Measurements from ENCODE around the gene PHYH.
"Not testable (repeated sequence)": the region's sequence is repeated elsewhere in the genome, so short reads cannot be mapped to it uniquely, and the experiment has no call there.

PHYH gene

GRCh38 chr10:13270877-13271551 is 28.9 kb downstream of the PHYH start:
- DNase-seq = no peak

- DNase-seq = no peak
These were observed 31.0 kb downstream of the PHYH start for GRCh38 chr10:13268841-13269240.

- no peak for DNase-seq
These were observed 31.6 kb downstream of the PHYH start for GRCh38 chr10:13268310-13268709.

- no peak for DNase-seq
These were observed 36.3 kb downstream of the PHYH start for GRCh38 chr10:13263591-13263990.

DNA sequence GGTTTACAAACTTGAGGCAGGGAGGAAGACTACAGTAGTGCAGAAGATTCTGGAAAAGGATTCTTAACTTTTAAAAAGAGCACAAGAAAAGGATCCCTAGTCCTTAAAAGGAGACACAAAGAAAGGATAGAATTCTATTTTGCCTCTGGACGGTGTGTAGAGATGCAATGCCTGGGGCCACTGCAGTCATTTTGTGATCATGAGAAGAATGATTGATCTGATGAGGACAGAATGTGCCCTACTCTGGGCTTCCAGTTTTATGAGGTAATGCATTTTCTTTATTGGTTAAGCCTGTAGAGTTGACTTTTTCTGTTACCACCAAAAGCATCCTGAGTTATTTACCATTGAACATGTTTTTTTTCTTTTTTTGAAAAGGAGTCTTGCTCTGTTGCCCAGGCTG is 37.4 kb downstream of the PHYH start:
- no peak for DNase-seq

- no peak for DNase-seq
These were observed 42.2 kb downstream of the PHYH start for GRCh38 chr10:13257621-13258140.

DNA sequence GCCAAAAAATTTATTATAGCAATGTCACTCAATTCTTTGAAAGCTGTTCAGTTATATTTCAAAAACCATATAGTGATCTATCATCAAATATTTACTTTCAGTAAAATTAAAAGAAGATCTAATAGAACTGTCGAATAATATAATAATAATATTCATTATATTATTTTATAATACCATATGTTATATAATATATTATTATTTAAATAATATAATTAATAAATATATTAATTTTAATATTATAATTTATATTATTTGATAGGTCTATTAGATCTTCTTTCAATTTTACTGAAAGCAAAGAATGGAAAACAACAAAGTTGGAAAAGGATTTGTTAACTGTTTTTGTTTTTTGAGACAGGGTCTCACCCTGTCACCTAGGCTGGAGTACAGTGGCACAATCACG is 43.2 kb downstream of the PHYH start:
- no peak for DNase-seq

- no peak for DNase-seq
These were observed 46.1 kb downstream of the PHYH start for GRCh38 chr10:13253726-13254125.

DNA sequence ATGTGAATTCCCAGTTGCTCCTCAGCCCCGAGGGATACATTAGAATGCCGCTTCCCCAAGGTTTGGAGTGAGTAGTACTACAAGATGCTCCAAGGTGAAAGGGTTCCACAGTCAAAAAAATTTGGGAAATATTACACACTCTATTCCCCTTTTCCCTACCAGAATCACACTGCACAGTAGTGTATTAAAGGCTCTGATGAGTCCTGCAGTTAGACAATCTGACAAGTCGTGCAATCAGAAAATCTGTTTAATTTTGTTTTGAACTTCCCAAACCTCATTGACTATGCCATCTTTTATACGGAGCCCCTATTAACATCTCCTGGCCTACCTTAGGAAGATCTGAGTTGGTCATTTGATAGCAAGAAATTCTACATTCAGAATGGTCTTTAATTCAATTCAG is 52.1 kb downstream of the PHYH start:
- DNase-seq = no peak

GRCh38 chr10:13247246-13247645 is 52.6 kb downstream of the PHYH start:
- DNase-seq = no peak

- DNase-seq = not testable (repeated sequence)
These were observed 57.6 kb downstream of the PHYH start for GRCh38 chr10:13242260-13242659.

GRCh38 chr10:13241613-13242012 is 58.3 kb downstream of the PHYH start:
- DNase-seq = no peak

GRCh38 chr10:13239923-13240322 is 59.9 kb downstream of the PHYH start:
- no peak for DNase-seq

GRCh38 chr10:13238271-13239077 is 61.4 kb downstream of the PHYH start:
- DNase-seq = no peak

DNA sequence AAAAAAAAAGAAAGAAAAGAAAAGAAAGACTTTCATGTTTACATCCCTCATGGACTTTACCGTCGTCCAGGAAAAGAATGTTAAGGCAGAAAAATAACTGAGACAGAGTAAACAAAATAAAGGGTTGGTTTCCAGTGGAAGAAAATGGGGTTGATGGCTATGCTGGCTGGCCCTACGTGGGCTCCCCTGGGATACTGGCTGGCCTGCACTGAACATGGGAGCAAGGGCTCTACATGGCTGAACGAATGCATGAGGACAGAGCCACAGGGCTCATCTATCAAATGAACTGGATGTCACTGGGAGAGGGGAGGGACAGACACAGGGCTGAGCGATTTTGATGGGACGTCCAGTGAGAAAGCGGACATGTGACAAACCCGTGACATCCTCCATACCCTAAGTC is 63.2 kb downstream of the PHYH start:
- DNase-seq = no peak

DNA sequence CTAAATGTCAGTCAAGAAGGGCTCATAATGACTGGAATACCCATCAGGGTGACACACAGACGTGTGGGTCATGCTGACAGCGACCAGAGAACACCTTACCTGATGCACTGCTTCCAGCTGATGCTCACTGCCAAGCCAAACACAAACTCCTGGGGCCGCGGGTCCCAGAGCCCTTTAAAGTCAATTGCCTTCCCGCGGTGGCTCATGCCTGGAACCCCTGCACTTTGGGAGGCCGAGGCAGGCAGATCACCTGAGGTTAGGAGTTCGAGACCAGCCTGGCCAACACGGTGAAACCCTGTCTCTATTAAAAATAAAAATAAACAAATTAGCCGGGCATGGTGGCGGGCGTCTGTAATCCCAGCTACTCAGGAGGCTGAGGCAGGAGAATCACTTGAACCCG is 65.1 kb downstream of the PHYH start:
- not testable (repeated sequence) for DNase-seq

DNA sequence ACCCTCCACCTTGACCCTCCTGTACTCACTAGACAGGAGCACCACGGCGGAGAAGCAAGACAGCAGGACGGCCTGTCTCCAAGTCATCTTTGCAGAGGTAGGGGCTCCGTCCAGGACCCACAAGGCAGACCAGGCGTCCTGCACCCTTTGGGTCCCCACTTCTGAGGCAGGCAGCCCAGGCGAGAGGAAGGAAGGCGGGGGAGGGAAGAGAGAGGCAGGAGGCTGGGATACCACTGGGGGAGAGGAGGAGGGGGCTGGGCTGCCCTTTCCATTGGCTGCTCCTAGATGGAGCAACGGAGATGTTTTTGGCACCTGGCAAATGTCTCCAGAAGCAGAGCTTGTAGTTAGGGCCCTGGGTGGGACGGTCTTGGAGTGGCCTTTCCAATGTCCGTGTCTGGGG is 65.7 kb downstream of the PHYH start, which contains the start of gene UCMA:
Gene UCMA, minus strand, starts transcription at position 203 of the 400 bp plus-strand sequence. Its CDS starts 116 bp downstream, at position 87.
- no peak for DNase-seq

DNA sequence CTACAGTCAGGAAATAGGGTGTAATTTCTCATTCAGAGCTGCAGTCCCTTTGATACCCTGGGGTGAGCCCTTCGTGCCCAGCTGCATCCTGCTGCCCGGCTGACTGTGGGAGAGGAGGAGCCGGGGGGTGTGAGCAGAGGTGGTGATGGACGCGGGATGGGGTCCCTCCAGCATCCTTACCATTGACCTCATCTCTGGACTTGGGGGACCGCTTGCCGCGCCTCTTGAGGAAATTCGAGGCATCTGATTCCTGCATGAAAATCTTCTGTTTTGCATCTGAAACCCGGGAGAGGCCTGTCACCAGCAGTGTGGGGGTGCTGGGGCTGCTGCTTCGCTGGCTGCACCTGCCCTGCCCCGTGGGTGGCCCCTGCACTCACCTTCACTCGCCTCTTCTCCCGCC is 66.5 kb downstream of the PHYH start:
- no peak for DNase-seq

DNA sequence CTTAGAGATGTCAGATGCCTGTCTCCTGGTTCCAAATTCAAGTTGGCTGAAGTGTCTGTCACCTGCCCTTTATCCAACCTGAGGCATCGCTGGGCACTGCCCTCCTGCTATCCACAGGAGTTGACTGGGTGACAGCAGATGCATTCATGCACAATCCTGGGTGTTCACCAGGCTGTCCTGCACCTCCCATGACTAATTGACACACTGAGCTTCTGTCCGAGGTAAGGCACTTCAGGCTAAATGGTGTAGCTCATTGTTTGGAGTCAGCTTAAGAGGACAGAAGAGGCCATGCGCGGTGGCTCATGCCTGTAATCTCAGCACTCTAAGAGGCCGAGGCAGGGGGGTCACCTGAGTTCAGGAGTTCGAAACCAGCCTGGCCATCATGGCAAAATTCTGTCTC is 68.1 kb downstream of the PHYH start:
- DNase-seq = no peak

- no peak for DNase-seq
These were observed 68.7 kb downstream of the PHYH start for GRCh38 chr10:13231190-13231589.
